ENCODE data around the gene NDUFB10.
A peak's percentile ranks its signal among the peaks of the same experiment; 100 is the strongest.

NDUFB10 gene

DNA sequence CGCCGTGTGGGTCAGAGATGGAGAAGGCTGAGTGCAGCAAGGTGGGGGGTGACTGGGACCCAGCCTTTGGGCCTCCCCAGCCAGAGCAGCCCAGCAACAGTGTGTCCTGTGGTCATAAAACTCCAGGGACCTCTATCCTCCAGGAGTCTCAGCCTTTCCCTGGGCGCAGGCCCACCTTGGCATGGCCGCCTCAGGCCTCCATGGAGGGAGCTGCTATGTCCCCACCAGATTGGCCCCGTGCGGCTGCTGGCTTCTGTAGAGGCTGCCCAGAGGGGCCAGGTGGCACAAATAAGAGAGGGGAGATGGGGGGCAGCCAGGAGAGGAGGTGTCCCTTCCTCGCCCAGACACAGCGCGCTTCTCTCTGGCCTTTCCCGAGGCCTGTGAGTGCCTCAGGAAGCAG, 27.9 kb downstream of the NDUFB10 start:
- DNase-seq: no peak

DNA sequence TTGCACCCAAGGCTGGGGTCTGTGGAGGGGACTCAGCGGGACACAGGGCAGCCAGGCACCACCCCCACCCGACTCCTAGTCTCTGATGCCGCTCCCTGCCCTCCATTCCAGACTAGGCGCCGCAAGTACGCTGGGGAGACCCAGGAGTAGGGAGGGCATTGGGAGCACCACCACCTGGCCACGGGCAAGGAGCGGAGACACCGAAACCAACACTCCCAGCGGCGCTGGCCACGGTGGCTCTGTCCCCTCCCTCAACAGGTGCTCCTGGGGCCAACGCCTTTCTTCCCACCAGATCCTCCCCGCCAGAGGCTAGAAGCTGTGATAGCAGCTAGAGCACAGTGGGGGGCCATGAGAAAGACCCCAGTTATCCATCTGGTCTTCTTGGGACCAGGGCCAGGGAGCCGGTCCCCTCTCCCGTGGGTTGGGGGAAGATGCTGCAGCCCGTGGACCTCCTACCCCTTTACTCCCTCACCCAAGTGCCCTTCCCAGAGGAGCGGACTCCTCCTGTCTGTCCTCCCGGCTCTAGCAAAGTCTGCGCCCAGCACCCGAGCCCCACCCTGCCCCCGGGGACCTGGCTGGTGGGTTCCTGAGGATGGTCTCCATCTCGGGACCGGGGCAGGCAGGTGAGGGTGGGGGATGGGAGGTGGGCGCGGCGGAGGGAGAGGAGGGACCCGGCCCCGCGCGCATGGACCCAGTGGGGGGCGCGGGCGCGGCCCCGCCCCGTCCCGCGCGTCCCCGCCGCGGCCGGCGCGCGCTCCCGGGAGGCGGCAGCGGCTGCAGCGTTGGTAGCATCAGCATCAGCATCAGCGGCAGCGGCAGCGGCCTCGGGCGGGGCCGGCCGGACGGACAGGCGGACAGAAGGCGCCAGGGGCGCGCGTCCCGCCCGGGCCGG, 30.1 kb downstream of the NDUFB10 start, which contains the start of gene SYNGR3:
Gene SYNGR3 (plus strand): TSS at position 762 of the 892 bp plus-strand sequence. CDS start 133 bp downstream, outside the sequence.
- no peak for DNase-seq

DNA sequence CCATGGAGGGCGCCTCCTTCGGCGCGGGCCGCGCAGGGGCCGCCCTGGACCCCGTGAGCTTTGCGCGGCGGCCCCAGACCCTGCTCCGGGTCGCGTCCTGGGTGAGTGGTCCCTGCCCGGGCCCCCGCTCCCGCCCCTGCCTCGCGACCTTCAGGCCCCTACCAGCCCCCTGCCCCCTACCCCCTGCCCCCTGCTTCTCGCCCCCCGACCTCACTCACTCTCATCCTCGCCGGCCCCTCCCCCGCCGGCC, 30.7 kb downstream of the NDUFB10 start:
- DNase-seq: no peak

DNA sequence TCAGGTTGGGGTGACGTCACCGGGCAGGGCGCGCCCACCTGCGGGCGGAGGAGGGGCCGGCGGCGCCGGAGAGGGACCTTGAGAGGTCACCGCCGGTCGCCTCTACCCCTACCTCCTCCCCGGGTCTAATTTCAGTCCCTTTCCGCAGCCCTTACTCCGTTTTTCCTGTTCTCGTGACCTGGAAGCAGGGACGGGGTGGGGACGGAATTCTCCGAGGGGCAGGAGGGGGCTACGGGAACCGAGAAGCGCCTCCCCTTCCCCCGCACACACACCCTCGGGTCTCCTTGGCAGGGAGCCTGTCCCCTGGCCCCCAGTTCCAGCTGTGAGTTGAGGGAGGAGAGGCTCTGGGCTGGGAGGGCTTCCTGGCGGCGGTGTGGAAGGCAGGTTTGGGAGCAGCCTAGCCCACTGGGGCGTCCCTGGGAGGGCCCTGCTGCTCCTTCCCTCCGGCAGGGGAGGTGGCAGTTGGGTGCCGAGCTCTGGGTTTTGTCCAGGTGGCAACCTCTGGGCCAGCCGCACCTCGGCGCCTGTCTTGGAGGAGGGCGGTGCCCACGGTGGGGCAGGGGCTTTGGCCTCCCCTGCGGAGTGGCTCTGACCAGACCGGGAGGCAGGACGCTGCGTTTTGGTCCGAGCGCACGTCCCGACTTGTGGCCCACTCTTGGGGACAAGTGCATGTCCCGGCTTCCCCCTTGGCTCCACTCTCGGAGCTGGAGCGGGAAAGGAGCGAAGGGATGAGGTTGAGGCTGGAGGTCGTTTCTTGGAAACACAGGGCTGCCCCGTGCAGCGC, 31.2 kb downstream of the NDUFB10 start:
- no peak for DNase-seq

DNA sequence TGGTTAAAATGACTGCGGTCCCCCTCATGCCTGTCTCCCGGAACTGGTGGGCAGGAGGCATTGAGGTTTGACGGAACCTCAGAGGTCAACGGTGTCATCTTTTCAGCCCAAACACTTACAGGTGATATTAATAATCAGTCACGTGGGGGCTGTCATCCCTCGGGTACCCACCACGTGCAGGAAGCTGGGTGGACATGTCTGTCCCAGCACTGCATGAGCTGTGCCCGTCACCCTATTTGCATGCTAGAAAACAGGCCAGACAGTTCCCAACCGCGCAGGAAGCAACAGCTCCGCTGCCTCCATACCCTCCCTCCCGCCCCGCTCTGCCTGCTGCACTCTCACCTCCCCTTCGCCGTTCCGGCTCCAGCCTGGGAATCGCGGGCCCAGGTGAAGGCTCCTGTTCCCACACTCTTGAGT, 31.8 kb downstream of the NDUFB10 start:
- DNase-seq: no peak

DNA sequence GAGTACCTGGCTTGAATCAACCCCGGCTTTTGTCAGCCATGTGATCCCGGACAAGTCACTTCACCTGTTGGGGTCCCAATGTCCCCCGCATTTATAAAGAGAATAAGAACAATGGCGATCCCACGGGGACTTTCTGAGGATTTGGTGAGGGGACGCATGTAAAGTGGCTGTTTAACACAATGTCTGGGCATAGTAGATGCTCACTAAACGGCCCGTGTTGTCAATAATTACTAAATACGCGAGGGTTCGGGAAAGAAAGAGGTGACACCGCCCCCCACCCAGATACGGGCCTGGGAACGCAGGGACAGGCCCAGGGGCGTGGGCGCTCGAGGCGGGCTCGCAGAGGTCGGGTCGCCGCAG, 32.2 kb downstream of the NDUFB10 start:
- DNase-seq: no peak

DNA sequence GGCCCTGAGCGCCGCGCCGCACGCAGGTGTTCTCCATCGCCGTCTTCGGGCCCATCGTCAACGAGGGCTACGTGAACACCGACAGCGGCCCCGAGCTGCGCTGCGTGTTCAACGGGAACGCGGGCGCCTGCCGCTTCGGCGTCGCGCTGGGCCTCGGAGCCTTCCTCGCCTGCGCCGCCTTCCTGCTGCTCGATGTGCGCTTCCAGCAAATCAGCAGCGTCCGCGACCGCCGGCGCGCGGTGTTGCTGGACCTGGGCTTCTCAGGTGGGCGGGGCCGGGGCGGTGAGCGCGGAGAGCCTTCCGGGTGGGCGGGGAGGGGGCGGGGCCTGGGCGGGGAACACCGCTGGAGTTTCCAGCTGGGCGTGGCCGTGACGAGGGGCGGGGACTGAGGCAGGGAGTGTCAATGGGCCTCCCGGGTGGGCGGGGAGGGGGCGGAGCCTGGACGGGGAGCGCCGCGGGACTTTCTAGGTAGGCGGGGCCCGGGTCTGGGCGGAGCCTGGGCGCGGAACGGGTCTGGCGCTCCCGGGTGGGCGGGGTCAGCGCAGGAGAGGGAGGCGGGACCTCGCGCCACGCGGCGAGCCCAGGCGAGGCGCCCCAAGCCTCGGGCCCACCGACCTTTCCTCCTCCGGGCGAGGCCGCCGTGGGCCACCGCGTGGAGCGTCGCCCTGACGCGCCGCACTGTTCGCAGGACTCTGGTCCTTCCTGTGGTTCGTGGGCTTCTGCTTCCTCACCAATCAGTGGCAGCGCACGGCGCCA, 32.8 kb downstream of the NDUFB10 start:
- peak; percentile 94 to 98 for DNase-seq

DNA sequence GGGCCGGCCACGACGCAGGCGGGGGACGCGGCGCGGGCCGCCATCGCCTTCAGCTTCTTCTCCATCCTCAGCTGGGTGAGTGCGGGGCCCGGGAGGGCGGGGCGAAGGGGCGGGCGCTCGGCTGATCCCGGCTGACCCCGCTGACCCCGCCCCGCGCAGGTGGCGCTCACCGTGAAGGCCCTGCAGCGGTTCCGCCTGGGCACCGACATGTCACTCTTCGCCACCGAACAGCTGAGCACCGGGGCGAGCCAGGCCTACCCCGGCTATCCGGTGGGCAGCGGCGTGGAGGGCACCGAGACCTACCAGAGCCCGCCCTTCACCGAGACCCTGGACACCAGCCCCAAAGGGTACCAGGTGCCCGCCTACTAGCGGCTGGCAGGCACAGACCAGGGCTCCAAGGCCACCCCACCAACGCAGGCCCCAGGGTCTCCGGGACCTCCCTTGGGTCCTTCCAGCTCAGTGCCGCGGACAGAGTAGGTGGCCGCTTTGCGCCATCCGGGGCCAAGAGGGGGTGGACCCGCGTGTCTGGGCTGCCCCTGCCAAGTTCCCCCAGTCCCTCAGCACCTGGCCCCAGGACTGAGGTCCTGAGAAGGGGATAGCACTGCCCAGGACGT, 33.5 kb downstream of the NDUFB10 start:
- DNase-seq: no peak

DNA sequence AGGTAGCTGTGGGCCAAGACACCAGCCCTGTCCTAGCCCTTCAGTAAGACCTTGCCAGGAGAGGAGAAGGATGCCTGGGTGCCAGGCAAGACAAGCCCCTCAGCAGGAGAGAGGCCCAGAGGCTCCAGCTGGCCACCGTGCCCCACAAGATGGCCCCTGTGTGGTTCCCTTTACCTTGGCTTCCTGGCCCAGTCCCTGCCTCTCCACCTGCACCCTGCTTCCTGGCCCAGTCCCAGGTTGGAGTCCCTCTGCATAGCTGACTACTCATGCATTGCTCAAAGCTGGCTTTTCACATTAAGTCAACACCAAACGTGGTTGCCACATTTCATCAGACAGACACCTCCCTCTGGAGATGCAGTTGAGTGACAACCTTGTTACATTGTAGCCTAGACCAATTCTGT, 34.4 kb downstream of the NDUFB10 start:
- no peak for DNase-seq

DNA sequence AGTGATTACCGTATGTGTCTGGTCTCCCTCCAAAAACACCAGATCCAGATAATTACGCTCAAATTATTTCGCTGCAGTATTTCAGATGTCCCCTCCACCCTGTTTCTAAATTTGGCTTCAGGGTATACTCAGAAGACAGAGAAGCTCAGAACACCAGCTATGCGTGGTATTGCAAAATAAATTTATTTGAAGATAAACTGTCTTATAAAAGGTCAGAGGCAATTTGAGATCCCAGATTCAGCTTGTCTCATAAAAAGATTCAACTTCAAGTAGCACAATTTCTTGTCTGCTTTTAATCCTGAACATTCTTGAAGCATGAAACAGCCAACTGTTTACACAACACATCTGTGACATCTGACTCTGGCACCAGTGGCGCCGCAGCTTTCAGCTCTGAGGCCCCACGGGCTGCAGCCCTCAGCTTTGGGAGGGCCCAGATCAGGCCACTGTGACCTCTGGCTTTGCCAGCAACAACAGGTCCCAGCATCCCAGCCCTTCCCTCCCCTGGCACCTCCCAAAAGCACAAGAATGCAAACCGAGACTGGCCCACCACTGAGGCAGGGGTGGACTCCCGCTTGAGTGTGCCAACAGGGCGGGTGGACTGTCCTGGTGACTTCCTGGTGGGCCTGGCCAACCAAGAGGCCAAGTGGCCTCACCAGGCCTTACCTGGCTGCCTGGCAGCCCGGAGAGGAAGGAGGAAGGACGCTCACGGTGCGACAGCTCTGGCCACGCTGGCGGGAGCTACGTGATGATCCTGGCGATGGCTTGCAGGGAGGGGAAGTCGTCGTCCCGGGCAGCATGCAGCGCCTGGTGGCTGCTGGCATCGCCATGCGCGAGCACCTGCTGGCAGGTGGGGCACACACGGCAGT, 38.4 kb downstream of the NDUFB10 start:
- DNase-seq: no peak

DNA sequence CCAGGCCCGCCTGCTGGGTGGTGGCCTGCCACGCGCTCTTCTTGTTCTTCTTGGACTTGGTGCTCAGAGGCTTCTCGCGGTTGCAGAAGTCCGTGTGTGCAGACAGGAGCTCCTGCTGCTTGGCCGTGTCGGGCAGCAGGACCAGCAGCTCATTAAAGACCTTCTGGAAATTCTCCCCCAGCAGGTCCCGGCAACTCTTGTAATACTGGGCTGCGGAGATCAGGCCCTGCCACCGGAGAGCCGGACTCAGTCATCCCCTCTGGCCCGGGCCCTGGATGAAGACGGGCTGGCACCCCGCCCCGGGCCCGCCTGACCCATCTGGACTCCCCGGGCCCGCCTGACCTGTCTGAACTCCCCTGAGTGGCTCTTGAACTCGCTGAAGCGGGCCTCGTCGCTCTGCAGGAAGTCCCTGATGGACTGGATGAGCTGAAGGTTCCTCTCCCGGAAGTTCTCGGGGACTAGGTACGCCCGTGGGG, 39.1 kb downstream of the NDUFB10 start:
- no peak for DNase-seq

DNA sequence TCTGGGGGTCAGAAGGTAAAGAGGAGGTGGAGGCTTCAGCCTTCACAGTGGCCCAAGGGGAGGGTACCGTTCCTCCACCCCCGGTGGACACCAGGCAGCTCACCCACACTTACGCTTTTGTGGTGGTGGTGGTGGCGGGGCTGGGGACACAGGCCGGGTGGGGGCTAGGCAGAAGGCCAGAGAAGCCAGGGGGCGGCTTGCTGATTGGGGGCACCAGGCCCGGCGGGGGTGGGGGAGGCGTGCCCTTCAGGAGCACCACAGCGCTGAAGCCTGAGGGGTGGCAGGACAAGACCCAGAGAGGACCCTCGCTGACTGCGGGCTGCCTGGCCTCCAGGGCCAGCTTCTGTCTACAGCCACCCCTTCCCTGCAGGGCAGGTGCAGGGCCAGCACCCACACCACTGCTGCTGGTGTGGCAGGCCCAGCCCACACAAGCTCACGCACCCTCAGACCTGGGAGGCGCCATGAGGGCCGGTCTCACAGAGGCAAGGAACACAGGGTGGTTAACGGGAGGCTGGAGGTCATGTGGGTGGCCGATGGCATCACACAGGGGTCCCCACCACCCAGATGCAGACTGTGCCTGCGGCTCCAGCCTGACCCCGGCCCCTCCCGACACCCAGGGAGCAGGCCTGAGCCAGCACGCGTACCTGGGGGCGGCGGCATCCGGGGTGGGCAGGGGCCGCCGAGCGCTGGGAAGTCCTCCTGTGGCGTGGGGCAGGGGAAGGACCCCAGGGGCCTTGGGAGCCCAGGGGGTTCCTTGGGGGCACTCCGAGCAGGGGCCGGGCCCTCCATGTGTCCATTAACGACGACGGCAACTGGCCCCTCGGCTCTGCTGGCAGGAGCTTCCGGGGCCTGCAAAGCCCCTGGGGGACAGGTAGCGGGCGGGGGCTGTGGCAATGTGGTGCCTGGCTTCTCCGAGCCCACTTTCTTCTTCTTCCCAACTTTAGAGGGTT, 39.8 kb downstream of the NDUFB10 start:
- DNase-seq: no peak

DNA sequence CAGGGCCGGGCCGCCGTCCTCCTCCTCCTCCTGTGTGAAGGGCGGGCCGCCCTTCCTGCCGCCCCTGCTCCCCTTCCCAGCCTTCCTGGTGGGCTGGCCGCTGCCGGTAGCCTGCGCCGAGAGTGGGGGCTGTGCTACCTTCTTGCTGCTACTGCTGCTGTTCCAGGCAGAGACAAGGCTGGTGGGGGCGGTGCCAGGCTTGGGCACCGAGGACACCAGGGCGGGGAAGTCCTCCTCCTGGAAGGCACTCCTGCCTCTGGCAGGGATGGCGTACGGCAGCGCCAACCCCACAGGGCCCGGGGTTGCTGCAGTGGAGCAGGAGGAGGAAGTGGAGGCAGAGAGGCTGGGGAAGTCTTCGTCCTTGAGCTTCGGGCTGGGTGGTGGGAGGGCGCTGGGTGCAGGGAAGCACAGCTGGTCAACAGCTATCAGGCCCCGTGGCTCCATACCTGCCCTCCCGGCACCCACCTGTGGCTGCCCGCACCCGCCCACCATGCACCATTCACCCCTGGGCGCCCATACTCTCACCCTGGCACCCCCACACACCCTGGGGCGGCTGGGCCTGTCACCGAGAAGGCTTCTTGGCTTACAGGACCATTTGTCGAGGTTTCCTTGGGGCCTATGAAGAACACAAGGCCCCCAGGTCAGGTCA, 40.7 kb downstream of the NDUFB10 start:
- no peak for DNase-seq

DNA sequence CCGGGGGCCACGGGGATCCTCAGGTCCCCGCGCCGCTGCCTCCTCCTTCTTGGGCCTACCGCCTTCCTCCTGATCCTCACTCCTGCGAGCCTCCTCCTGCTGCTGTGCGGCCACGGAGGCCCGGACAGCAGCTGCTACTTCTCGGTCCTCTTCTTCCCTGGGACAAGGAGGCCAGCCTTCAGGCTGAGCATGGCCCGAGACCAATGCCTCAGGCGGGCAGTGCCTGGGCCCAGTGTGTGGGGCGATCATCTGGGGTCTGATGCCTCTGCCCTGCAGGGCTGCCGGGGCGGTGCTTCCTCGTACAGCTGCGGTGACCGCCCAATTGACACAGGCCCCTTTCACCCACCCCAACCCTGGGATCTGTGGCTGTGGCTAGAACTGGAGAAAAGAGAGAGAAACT, 41.7 kb downstream of the NDUFB10 start:
- DNase-seq: no peak

DNA sequence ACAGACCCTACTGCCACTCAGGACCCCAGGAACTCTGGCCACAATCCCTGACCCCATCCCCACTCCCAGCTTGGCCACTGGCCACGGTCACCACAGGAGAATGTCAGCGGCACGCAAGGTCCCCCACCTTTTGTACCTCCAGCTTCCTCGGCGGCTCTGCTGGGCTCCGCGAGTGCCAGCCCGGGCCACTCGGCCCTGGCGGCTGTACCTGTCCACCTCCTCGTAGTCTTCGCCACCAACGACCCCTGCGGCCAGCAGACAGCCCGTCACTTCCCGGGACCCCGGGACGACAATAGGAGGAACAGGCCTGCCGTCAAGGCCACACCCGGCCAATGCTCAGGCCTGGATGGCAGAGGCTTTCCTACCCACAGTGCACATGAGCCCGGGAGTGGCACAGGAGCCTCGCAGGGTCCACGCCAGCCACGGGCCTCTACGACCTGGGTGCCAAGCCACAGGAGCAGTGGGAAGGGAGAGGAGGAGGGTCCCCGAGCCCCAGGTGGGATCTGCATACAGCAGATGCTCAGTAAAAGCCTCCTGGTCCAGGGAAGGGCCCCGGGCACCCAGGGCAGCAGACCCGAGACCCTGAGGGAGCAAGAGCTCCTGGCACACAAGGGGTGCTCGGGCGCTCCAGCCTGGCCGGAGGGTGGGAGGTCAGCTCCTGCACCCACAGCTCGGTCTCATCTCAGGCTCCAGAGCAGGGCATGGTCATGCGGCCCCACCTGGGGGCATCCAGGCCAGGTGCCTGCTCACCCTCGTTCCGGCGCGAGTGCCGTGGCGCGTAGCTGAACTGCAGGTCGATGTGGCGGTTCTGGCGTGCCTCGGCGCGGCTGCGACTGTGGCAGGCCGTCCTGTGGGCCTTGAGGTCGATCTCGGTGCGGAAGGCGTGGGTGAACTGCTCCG, 42.4 kb downstream of the NDUFB10 start:
- no peak for DNase-seq

DNA sequence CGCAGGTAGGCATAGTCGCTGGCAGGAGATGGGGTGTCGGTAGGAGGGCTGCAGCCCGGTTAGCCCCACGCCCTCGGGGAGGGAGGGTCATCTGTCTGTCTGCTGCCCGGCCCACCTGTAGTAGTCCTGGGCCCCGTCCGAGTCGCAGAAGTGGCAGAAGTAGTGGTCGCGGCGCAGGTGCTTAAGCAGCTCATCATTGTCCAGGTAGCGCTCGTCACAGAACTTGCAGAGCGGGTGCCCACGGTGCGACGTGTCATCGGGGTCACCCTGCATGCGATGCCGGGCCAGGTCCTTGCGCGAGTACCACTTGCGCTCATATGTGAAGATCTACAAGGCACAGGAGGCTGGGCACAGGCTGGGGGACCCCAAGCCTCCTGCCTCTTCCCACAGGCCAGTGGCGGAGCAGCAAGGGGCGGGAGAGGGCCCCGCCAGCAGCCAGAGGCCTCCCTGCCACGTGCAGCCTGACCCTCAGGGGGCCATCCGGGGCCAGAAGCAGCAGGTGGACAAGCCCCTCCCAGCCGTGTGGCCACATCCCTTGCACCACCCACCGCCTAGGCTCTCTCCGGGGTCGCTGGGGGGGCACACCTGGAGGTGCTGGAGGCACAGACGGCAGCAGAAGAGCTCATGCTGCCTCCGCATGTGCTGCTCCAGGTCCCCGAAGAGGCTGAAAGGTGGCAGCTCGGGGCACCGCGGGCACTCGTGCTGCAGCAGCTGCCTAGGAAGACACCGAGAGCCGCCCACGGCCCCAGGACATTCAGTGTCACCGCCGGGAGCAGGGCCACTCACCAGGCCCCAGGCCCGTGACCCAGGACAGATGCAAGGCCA, 43.3 kb downstream of the NDUFB10 start:
- DNase-seq: no peak

DNA sequence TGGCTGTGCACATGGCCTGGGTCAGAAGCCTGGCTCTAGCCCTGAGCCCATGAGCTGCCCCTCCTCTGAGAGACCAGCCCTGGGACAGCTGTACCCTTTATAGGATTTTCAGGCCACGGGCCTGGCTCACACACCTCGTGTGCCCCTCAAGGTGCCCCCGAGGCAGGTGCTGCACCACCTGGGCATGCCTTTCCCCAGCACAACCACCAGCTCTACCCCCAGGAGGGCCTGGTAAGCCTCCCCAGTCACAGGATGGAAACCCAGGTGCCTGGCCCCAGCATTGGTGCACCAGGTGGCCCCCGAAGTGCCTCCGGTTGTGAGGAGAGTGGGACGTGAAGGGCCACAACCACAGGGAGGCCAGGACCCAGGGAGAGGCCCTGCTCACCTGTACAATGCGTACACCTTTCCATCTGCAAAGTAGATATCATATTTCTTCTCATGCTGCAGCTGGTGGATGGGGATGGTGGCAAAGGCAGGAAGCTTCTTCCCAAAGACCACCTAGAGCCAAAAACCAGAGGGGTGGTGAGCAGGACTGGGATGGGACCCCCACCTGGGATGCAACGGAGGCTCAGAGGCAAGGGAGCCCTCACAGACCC, 44.0 kb downstream of the NDUFB10 start:
- DNase-seq: no peak
